PFSK-1 (cell line): ENCODE results near the gene NMRK2.

Experiments used
- FOXP2 ChIP-seq: optimal IDR thresholded peaks from 2 replicates; pipeline ENCODE3; 2011; ENCODE audit warnings: borderline replicate concordance, control low read depth, inconsistent platforms; ENCODE audit not compliant: insufficient read depth; ENCODE audit errors: extremely low read length, extremely low read depth
- POLR2AphosphoS5 ChIP-seq: IDR thresholded peaks from 2 replicates; pipeline ENCODE4 v1.6.1; 2012; ENCODE audit warnings: low read depth, mild to moderate bottlenecking, control low read depth, low read length, moderate library complexity
- SIN3A ChIP-seq: IDR thresholded peaks from 2 replicates; pipeline ENCODE4 v1.6.1; 2012; ENCODE audit warnings: mild to moderate bottlenecking, low read length, moderate library complexity, borderline replicate concordance; ENCODE audit not compliant: insufficient read depth
- TAF1 ChIP-seq: IDR thresholded peaks from 2 replicates; pipeline ENCODE4 v1.6.1; 2012; ENCODE audit warnings: low read length, control low read depth, borderline replicate concordance; ENCODE audit not compliant: insufficient read depth
- TF ChIP-seq, protein P1 (sequence below), 2 experiments: IDR thresholded peaks; 2 replicates each; pipeline versions ENCODE4 v1.6.1 to v1.8.0; 2011 to 2012; ENCODE audit warnings: low read depth in 2 of 2, low read length in 2 of 2, control low read depth in 1 of 2, inconsistent platforms in 1 of 2, mild to moderate bottlenecking in 1 of 2, moderate library complexity in 1 of 2; ENCODE audit not compliant: insufficient read depth in 1 of 2

NMRK2 gene

DNA sequence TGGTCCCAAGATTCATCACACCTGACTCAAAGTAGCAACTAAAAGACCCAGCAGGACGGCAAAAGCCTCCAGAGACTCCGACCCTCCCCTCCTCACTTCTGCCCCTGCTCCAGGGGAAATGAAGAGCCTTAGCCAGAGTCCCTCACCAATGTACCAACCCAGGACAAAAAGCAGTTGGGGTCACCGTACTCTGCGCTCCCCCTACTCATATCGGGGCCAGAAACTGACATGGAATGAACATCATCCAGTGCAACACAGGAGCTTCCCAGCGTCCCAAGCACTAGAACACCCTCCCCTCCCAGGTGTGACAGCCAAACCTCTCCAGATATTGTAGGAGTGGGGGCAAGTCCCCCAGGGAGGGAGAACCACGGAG lies 50.7 kb downstream of the NMRK2 start:
- no peak for TF ChIP-seq SIN3A
- TF ChIP-seq, protein P1, sequence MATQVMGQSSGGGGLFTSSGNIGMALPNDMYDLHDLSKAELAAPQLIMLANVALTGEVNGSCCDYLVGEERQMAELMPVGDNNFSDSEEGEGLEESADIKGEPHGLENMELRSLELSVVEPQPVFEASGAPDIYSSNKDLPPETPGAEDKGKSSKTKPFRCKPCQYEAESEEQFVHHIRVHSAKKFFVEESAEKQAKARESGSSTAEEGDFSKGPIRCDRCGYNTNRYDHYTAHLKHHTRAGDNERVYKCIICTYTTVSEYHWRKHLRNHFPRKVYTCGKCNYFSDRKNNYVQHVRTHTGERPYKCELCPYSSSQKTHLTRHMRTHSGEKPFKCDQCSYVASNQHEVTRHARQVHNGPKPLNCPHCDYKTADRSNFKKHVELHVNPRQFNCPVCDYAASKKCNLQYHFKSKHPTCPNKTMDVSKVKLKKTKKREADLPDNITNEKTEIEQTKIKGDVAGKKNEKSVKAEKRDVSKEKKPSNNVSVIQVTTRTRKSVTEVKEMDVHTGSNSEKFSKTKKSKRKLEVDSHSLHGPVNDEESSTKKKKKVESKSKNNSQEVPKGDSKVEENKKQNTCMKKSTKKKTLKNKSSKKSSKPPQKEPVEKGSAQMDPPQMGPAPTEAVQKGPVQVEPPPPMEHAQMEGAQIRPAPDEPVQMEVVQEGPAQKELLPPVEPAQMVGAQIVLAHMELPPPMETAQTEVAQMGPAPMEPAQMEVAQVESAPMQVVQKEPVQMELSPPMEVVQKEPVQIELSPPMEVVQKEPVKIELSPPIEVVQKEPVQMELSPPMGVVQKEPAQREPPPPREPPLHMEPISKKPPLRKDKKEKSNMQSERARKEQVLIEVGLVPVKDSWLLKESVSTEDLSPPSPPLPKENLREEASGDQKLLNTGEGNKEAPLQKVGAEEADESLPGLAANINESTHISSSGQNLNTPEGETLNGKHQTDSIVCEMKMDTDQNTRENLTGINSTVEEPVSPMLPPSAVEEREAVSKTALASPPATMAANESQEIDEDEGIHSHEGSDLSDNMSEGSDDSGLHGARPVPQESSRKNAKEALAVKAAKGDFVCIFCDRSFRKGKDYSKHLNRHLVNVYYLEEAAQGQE (IDR thresholded peaks at IDR 0.05; ENCODE audit: insufficient read depth in 1 of 2, low read depth in 2 of 2, low read length in 2 of 2), result no peak
- TF ChIP-seq POLR2AphosphoS5, result no peak; the same call in 1 of the 2 replicates
- no peak for TF ChIP-seq TAF1
- no peak for TF ChIP-seq FOXP2

DNA sequence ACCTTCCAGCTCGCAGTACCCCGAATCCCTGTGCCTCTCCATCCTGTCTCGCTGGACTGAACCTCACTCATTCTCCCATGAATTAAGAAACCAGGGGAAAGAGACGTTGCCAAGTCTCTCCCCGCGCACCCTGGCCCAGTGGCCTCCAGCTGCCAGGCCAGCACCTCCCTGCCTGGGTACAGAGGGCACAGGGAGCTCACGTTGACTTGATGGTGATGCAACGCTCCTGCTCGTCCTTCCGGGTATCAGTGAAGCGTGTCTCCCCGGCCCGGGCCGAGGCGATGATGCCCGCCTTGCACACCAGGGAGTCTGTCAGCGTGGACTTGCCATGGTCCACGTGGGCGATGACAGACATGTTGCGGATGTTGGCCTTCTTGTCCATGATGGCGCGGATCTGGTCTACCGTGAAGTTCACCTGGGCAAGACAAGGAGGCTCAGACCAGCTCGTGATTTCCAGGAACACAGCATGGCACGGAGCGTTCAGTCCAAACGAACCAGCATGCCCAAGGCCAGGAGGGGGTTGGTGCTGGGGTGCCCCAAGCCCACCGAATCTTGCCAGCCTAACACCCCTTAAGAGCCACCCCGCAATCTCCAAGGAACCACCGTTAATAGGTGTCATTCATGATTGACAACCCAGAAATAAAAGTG lies 51.2 kb downstream of the NMRK2 start:
- TF ChIP-seq, protein P1 (IDR thresholded peaks at IDR 0.05; ENCODE audit: insufficient read depth in 1 of 2, low read depth in 2 of 2, low read length in 2 of 2), result no peak
- no peak for TF ChIP-seq FOXP2
- TF ChIP-seq TAF1, result no peak
- TF ChIP-seq SIN3A, result no peak; the same call in 1 of the 2 replicates
- TF ChIP-seq POLR2AphosphoS5, result no peak; the same call in none of the 2 replicates

DNA sequence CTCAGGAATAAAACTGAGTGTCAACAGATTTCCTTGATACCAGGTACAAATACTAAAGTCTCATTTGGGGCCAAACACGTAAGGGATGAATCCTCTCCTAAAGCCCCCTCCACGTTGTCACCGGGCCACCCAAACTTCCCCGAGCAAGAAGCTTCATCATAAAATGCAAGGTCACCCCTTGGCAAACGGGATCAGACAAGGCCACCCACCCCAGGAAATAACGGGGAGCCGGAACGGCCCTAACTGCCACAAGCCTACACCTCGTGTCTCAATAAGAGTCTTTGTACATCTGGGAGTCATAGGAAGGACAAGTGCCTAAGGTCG lies 51.7 kb downstream of the NMRK2 start:
- TF ChIP-seq TAF1, result no peak
- TF ChIP-seq, protein P1 (IDR thresholded peaks at IDR 0.05; ENCODE audit: insufficient read depth in 1 of 2, low read depth in 2 of 2, low read length in 2 of 2), result no peak
- no peak for TF ChIP-seq FOXP2
- TF ChIP-seq SIN3A, result no peak
- TF ChIP-seq POLR2AphosphoS5, result no peak; the same call in 1 of the 2 replicates

DNA sequence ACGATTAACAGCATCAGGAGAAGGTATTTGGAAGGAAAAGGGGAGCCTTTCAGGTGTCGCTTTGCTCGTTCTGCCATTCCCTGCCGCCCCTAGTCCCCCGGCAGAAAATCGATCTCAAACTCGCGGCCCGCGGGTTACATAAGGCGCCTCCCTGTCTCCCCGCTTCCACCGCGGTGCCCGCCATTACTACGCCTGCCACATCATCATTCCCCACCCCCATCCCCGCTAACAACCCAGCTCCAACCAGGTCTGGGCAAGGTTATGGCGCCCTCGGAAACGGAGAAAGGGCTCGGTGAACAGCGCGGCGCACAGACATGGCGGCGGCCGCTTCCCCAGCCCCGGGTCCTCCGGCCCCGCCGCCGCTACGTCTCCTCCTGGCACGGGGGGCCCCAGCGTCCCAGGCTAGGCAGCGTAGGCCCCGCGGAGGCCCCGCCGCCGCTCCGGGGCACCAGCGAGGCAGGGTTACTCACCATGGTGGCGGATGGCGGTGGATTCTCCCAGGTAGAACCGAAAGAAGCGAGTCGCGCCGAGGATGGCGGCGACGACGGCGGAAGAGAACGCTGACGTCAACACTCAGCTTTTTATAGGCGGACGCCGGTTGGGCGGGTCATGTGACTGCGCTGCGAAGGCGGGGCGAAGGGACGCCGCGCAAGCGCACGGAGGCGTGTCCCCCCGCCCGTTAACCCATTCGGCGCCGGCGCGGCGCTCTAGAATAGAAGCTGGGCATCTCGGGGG lies 52.2 kb downstream of the NMRK2 start, which contains the start of gene EEF2:
TSS of gene EEF2 (minus strand) at position 556 of the 735 bp plus-strand sequence. CDS start at position 473, 83 bp downstream.
- TF ChIP-seq FOXP2, result peak; percentile 68
- peak; percentile 99 for TF ChIP-seq POLR2AphosphoS5
- TF ChIP-seq, protein P1 (IDR thresholded peaks at IDR 0.05; ENCODE audit: insufficient read depth in 1 of 2, low read depth in 2 of 2, low read length in 2 of 2), result peak; percentile 66 to 79; a peak in 3 of 4 replicates
- TF ChIP-seq SIN3A, result 0 out of 2 replicates have a peak, but pooled peaks have one; percentile 63
- TF ChIP-seq TAF1, result peak; percentile 99
